ENCODE data around the gene PRAMEF18. TPM values are rescaled to one million over a fixed set of nuclear protein-coding genes. Genes with fewer than 3 reads are reported as not detected.
"Not testable (repeated sequence)": the region's sequence is repeated elsewhere in the genome, so short reads cannot be mapped to it uniquely, and the experiment has no call there.

PRAMEF18 gene
- total RNA-seq, 1 experiment from 2014 or later: not detected

DNA sequence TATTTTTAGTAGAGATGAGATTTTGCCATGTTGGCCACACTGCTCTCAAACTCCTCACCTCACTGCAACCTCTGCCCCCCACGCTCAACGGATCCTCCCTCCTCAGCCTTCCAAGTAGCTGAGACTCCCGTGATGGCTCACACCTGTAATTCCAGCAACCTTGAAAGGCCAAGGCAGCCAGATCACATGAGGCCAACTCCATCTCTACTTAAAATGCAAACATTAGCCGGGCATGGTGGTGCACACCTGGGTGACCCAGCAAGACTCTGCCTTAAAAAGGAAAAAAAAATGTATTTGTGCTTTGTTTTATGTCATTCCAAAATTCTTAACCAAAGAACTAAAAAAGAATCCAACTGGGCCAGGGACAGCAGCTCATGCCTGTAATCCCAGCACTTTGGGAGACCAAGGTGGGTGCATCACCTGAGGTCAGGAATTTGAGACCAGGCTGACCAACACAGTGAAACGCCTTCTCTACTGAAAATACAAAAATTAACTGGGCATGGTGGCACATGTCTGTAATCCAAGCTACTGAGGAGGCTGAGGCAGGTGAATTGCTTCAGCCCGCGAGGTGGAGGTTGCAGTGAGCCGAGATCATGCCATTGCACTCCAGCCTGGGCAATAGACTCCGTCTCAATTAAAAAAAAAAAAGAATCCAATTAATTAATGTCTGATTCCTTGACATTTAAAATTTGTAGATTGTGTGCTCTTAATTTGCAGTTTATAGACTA, 17.7 kb upstream of the PRAMEF18 start:
- not testable (repeated sequence) for H2BK120ac ChIP-seq (ENCODE audit: low read depth, low read length, poor library complexity, severe bottlenecking); DNase-seq; H3K23ac ChIP-seq (ENCODE audit: insufficient read length, low read depth, low read length); H3K14ac ChIP-seq (ENCODE audit: insufficient read depth, low read length); H3K4me1 Mint-ChIP-seq; H3T11ph ChIP-seq (ENCODE audit: low read length); H3K18ac ChIP-seq (ENCODE audit: insufficient read length, low read depth, low read length); H3K4me2 ChIP-seq (ENCODE audit: insufficient read depth, insufficient read length, low read length); H2BK12ac ChIP-seq (ENCODE audit: insufficient read length, low read depth, low read length); H2AK5ac ChIP-seq (ENCODE audit: insufficient read length, low read length); H4K5ac ChIP-seq (ENCODE audit: insufficient read length, low read depth, low read length); H3K4ac ChIP-seq (ENCODE audit: low read depth, low read length); H2BK5ac ChIP-seq (ENCODE audit: insufficient read length, low read length); H4K20me1 ChIP-seq (ENCODE audit: control insufficient read depth, insufficient read depth, insufficient read length); H3K23me2 ChIP-seq (ENCODE audit: insufficient read length, low read depth, low read length, poor library complexity, severe bottlenecking); H4K91ac ChIP-seq (ENCODE audit: insufficient read length, low read depth, low read length); H2BK15ac ChIP-seq (ENCODE audit: low read depth, low read length); H3K27me3 ChIP-seq (ENCODE audit: insufficient read depth, low read length); H4K8ac ChIP-seq (replicated peaks; ENCODE audit: insufficient read length, low read depth, low read length); H3K9ac ChIP-seq (ENCODE audit: extremely low read depth, insufficient read length, low read length); H2BK20ac ChIP-seq (ENCODE audit: low read depth, low read length, poor library complexity, severe bottlenecking); H2AFZ ChIP-seq (ENCODE audit: low read length); H3K79me1 ChIP-seq (ENCODE audit: insufficient read depth, low read depth, low read length, poor library complexity, severe bottlenecking); H3K56ac ChIP-seq (ENCODE audit: insufficient read length, low read depth, low read length); H3K27ac Mint-ChIP-seq; H3K4me1 ChIP-seq (ENCODE audit: insufficient read depth, low read length); H3K27ac ChIP-seq (ENCODE audit: insufficient read length, low read depth, low read length); H3K27me3 Mint-ChIP-seq (ENCODE audit: low read depth); H3K4me3 Mint-ChIP-seq; H3K79me2 ChIP-seq (ENCODE audit: insufficient read depth, low read length)
- H3K9me3 Mint-ChIP-seq: peaks cover 77 to 79% of the 10 kb centered on the region in 2 experiments
- peaks cover 66% of the 10 kb centered on the region for H3K9me3 ChIP-seq (ENCODE audit: control insufficient read depth, low read depth, low read length)
- no CpG with 5 or more reads among the region's 9 CpGs for WGBS (ENCODE audit: extremely low coverage, insufficient read length, low lambda C conversion rate)
- peaks cover 16 to 46% (median 20%) of the 10 kb centered on the region in 3 experiments for H3K36me3 Mint-ChIP-seq (ENCODE audit: insufficient read depth in 1 of 3, low read depth in 3 of 3)

DNA sequence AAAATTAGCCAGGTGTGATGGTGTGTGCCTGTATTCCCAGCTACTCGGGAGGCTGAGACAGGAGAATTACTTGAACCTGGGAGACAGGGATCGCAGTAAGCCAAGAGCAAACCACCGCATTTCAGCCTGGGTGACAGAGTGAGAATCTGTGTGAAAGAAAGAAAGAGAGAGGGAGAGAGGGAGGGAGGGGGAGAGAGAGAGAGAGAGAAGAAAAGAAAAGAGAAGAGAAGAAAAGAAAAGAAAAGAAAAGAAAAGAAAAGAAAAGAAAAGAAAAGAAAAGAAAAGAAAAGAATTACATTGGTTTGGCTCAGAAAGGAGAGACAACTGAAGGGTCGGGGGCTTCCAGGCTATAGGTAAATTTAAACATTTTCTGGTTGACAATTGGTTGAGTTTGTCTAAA, 13.7 kb upstream of the PRAMEF18 start:
- not testable (repeated sequence) for H3K79me2 ChIP-seq (ENCODE audit: insufficient read depth, low read length); H2BK120ac ChIP-seq (ENCODE audit: low read depth, low read length, poor library complexity, severe bottlenecking); H3K4me2 ChIP-seq (ENCODE audit: insufficient read depth, insufficient read length, low read length); H3K27ac ChIP-seq (ENCODE audit: insufficient read length, low read depth, low read length); H2BK15ac ChIP-seq (ENCODE audit: low read depth, low read length); H3K23ac ChIP-seq (ENCODE audit: insufficient read length, low read depth, low read length); H2BK20ac ChIP-seq (ENCODE audit: low read depth, low read length, poor library complexity, severe bottlenecking); H3K79me1 ChIP-seq (ENCODE audit: insufficient read depth, low read depth, low read length, poor library complexity, severe bottlenecking); H3K4me1 ChIP-seq (ENCODE audit: insufficient read depth, low read length); H3K4me3 Mint-ChIP-seq; H4K5ac ChIP-seq (ENCODE audit: insufficient read length, low read depth, low read length); H3K18ac ChIP-seq (ENCODE audit: insufficient read length, low read depth, low read length); H4K8ac ChIP-seq (replicated peaks; ENCODE audit: insufficient read length, low read depth, low read length); H3K27me3 Mint-ChIP-seq (ENCODE audit: low read depth); H3K14ac ChIP-seq (ENCODE audit: insufficient read depth, low read length); H2BK5ac ChIP-seq (ENCODE audit: insufficient read length, low read length); H3T11ph ChIP-seq (ENCODE audit: low read length); H3K27ac Mint-ChIP-seq; H4K20me1 ChIP-seq (ENCODE audit: control insufficient read depth, insufficient read depth, insufficient read length); H3K27me3 ChIP-seq (ENCODE audit: insufficient read depth, low read length); H4K91ac ChIP-seq (ENCODE audit: insufficient read length, low read depth, low read length); H2BK12ac ChIP-seq (ENCODE audit: insufficient read length, low read depth, low read length); H3K9ac ChIP-seq (ENCODE audit: extremely low read depth, insufficient read length, low read length); H3K23me2 ChIP-seq (ENCODE audit: insufficient read length, low read depth, low read length, poor library complexity, severe bottlenecking); H2AK5ac ChIP-seq (ENCODE audit: insufficient read length, low read length); H3K4me1 Mint-ChIP-seq; H3K4ac ChIP-seq (ENCODE audit: low read depth, low read length); H2AFZ ChIP-seq (ENCODE audit: low read length); H3K56ac ChIP-seq (ENCODE audit: insufficient read length, low read depth, low read length); DNase-seq
- Mint-ChIP-seq H3K9me3 (peaks cover 83 to 91% of the 10 kb centered on the region in 2 experiments), H3K36me3 (ENCODE audit: insufficient read depth in 1 of 3, low read depth in 3 of 3) (peaks cover 9 to 33% (median 10%) of the 10 kb centered on the region in 3 experiments)
- H3K9me3 ChIP-seq (ENCODE audit: control insufficient read depth, low read depth, low read length): peaks cover 51% of the 10 kb centered on the region
- no CpG with 5 or more reads among the region's 4 CpGs for WGBS (ENCODE audit: extremely low coverage, insufficient read length, low lambda C conversion rate)

Data from H9 (cell line).